ENCODE data around the gene SH3BP1.

Gene SH3BP1

DNA sequence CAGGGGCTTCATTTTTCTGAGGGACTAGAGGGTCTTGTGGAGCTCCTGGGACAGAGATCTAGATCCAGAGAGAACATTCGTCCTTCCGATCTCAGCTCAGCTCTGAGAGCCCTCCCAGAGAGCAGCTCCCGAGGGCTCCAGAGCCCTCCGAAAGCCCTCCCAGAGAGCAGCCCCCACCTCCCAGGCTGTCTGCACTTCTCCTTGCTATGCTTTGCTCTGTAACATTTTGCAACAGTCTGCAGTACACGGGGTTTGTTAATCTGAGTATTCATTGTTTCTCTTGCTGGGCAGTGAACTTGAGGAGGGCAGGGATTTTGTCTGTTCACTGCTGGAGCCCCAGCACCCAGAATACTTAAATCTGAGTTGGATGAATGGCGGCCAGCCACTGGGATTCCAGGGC lies 28.3 kb upstream of the SH3BP1 start:
- Histone ChIP-seq H3K4me1 (ENCODE audit: control insufficient read depth in 1 of 2, insufficient read depth in 1 of 2, low read depth in 1 of 2, low read length in 1 of 2) (peaks cover 39 to 47% of the 10 kb centered on the region in 2 experiments), H3K27ac (peak overlapping the region; percentile 98), H3K9me3 (no peaks in the 10 kb centered on the region), H3K36me3 (peaks cover 23% of the 10 kb centered on the region), H3K4me3 (ENCODE audit: low read depth in 1 of 2, low read length in 1 of 2) (no peak overlapping the region), H3K27me3 (peaks cover under 1% of the 10 kb centered on the region)
- TF ChIP-seq, protein P1, sequence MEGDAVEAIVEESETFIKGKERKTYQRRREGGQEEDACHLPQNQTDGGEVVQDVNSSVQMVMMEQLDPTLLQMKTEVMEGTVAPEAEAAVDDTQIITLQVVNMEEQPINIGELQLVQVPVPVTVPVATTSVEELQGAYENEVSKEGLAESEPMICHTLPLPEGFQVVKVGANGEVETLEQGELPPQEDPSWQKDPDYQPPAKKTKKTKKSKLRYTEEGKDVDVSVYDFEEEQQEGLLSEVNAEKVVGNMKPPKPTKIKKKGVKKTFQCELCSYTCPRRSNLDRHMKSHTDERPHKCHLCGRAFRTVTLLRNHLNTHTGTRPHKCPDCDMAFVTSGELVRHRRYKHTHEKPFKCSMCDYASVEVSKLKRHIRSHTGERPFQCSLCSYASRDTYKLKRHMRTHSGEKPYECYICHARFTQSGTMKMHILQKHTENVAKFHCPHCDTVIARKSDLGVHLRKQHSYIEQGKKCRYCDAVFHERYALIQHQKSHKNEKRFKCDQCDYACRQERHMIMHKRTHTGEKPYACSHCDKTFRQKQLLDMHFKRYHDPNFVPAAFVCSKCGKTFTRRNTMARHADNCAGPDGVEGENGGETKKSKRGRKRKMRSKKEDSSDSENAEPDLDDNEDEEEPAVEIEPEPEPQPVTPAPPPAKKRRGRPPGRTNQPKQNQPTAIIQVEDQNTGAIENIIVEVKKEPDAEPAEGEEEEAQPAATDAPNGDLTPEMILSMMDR (IDR thresholded peaks at IDR 0.05) = no peak

DNA sequence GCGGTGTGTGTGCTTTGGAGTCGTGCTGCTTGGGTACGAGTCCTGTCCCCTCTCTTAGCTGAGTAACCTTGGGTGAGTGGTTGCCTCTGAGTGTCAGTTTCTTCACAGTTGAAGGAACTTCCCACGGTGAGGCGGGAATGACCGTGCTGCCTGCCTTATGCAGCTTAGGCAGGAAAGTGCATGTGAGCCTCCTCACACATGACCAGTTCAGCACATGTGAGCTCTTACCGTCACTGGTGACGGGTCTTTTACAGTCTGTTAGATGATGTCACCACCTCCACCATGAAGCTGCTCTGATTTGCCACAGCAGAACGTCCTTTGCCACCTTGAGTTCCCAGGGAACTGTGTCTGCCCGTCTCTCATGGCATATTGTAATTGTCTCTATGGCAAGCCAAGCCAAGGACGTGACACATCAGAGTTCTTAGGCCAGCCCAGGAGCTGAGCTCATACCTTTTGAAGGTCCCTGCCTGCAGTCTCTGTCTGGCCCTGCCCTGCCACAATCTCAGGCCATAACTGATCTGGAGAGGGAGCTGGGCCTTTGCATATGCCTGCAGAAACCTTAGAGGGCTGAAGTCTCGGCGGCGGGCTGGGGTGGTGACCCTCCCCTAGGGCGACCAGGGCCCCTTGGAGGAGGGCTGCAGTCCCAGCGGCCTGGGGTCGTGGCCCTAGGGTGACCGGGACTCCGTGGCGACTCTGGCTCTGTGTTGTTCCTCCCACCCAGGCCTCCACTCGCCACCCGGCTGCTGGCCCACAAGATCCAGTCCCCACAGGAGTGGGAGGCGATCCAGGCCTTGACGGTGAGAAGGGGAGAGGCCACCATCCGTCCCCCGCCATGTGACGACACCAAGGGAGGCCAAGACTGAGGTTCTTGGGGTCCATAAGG lies 23.0 kb upstream of the SH3BP1 start:
- no peak overlapping the region for H3K4me3 ChIP-seq (ENCODE audit: low read depth in 1 of 2, low read length in 1 of 2)

DNA sequence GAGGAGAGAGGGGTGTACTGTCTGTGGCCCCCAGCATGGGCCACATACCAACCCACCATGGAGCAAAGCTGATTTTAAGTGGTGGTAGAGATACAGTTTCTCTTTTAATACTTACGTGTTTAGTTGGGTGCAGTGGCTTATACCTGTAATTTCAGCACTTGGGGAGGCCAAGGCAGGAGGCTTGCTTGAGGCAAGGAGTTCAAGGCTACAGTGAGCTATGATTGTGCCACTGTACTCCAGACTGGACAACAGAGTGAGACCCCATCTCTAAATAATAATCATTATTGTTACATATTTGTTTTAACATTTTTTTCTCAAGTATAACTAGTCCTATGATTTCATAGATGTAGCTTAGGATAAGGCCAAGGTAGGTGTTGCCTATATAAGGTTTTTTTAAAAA lies 22.0 kb upstream of the SH3BP1 start:
- H3K36me3 ChIP-seq = peaks cover 85% of the 10 kb centered on the region
- no peaks in the 10 kb centered on the region for H3K9me3 ChIP-seq
- TF ChIP-seq, protein P1 (IDR thresholded peaks at IDR 0.05) = no peak
- no peaks in the 10 kb centered on the region for H3K4me1 ChIP-seq (ENCODE audit: control insufficient read depth in 1 of 2, insufficient read depth in 1 of 2, low read depth in 1 of 2, low read length in 1 of 2)
- H3K27me3 ChIP-seq = no peaks in the 10 kb centered on the region
- no peak overlapping the region for H3K4me3 ChIP-seq (ENCODE audit: low read depth in 1 of 2, low read length in 1 of 2)
- no peak overlapping the region for H3K27ac ChIP-seq

More for the DNA sequence above, 23.0 kb upstream of the SH3BP1 start:
- no peak overlapping the region for H3K27ac ChIP-seq
- TF ChIP-seq, protein P1 (IDR thresholded peaks at IDR 0.05) = no peak
- H3K4me1 ChIP-seq (ENCODE audit: control insufficient read depth in 1 of 2, insufficient read depth in 1 of 2, low read depth in 1 of 2, low read length in 1 of 2) = peaks cover under 1% of the 10 kb centered on the region in 2 experiments
- H3K9me3 ChIP-seq = no peaks in the 10 kb centered on the region
- H3K27me3 ChIP-seq = no peaks in the 10 kb centered on the region
- peaks cover 76% of the 10 kb centered on the region for H3K36me3 ChIP-seq

DNA sequence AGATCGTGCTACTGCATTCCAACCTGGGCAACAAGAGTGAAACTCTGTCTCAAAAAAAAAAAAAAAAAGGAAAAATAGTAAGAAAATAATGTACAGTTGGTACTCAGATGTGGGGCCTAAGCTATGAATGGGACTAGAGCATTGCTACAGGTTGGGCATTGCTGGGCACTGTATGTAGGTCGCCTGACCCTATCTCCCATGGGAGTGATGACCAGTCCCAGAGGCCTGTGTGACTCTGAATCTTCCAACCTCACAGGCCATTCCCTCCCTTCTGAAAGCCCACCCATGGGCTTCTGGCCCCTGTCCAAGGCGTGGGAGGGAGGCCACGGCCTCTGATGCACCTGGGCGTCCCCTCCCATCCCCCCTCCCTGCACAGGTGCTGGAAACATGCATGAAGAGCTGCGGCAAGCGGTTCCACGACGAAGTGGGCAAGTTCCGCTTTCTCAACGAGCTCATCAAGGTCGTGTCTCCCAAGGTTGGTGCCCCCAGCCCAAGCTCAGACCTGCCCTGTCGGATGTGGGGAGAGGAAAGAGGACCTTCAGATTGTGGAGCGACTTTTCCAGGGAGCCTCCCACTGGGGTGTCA lies 21.3 kb upstream of the SH3BP1 start:
- TF ChIP-seq, protein P1 (IDR thresholded peaks at IDR 0.05) = no peak
- no peak overlapping the region for H3K27ac ChIP-seq
- H3K36me3 ChIP-seq = peaks cover 91% of the 10 kb centered on the region
- no peaks in the 10 kb centered on the region for H3K9me3 ChIP-seq
- no peaks in the 10 kb centered on the region for H3K27me3 ChIP-seq
- H3K4me3 ChIP-seq (ENCODE audit: low read depth in 1 of 2, low read length in 1 of 2) = no peak overlapping the region
- no peaks in the 10 kb centered on the region for H3K4me1 ChIP-seq (ENCODE audit: control insufficient read depth in 1 of 2, insufficient read depth in 1 of 2, low read depth in 1 of 2, low read length in 1 of 2)

DNA sequence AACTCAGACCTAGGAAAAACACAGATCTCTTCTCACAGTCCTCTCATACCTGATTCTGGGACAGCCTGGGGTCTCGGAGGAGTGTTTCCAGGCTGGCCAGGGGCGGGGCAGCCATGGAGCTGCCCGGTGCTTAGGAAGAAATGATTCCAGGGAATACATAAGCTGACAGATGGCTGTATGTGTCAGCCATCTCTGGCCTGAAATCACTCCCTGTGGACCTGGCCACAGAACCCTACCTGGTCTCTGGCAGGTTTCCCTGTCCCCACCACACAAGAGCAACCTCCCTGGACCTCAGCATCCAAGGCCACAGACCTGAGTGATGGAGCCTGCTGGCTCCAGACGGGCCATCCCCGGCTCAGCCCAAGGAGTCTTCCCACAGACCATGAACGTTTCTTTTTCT lies 20.8 kb upstream of the SH3BP1 start:
- TF ChIP-seq, protein P1 (IDR thresholded peaks at IDR 0.05) = no peak
- Histone ChIP-seq H3K9me3 (no peaks in the 10 kb centered on the region), H3K36me3 (peaks cover 89% of the 10 kb centered on the region), H3K4me3 (ENCODE audit: low read depth in 1 of 2, low read length in 1 of 2) (no peak overlapping the region), H3K27me3 (no peaks in the 10 kb centered on the region), H3K27ac (no peak overlapping the region), H3K4me1 (ENCODE audit: control insufficient read depth in 1 of 2, insufficient read depth in 1 of 2, low read depth in 1 of 2, low read length in 1 of 2) (peaks cover 0 to 5% of the 10 kb centered on the region in 2 experiments)
